ENCODE data around the gene DEDD2.

The DEDD2 gene

GRCh38 chr19:42166316-42166715, 51.2 kb downstream of the DEDD2 start:
- H3K4me1 ChIP-seq (ENCODE audit: control insufficient read depth, insufficient read depth, low read length), result no peaks in the 10 kb centered on the region
- no peaks in the 10 kb centered on the region for H3K9me3 ChIP-seq (ENCODE audit: control insufficient read depth in 2 of 2, low read length in 2 of 2)
- no peak overlapping the region for H3K4me3 ChIP-seq (ENCODE audit: low read length in 2 of 2)
- peaks cover 15 to 19% of the 10 kb centered on the region in 2 donors for H3K27me3 ChIP-seq (ENCODE audit: control insufficient read depth in 1 of 2, insufficient read depth in 2 of 2, low read length in 2 of 2)
- H3K27ac ChIP-seq (ENCODE audit: low read length), result no peak overlapping the region
- H3K36me3 ChIP-seq (ENCODE audit: control insufficient read depth in 2 of 2, insufficient read depth in 2 of 2, low read length in 2 of 2), result no peaks in the 10 kb centered on the region
- no peak overlapping the region for H3K9ac ChIP-seq (ENCODE audit: low read length in 2 of 2)

- Histone ChIP-seq H3K4me3 (ENCODE audit: low read length in 2 of 2) (no peak overlapping the region), H3K36me3 (ENCODE audit: control insufficient read depth in 2 of 2, insufficient read depth in 2 of 2, low read length in 2 of 2) (no peaks in the 10 kb centered on the region), H3K9me3 (ENCODE audit: control insufficient read depth in 2 of 2, low read length in 2 of 2) (no peaks in the 10 kb centered on the region), H3K27ac (ENCODE audit: low read length) (no peak overlapping the region), H3K27me3 (ENCODE audit: control insufficient read depth in 1 of 2, insufficient read depth in 2 of 2, low read length in 2 of 2) (peaks cover 5 to 20% of the 10 kb centered on the region in 2 donors), H3K4me1 (ENCODE audit: control insufficient read depth, insufficient read depth, low read length) (no peaks in the 10 kb centered on the region), H3K9ac (ENCODE audit: low read length in 2 of 2) (no peak overlapping the region)
These were observed 52.3 kb downstream of the DEDD2 start for GRCh38 chr19:42165146-42165545.

GRCh38 chr19:42161616-42162263, 55.7 kb downstream of the DEDD2 start:
- no peak overlapping the region for H3K9ac ChIP-seq (ENCODE audit: low read length in 2 of 2)
- H3K4me3 ChIP-seq (ENCODE audit: low read length in 2 of 2), result no peak overlapping the region
- H3K27me3 ChIP-seq (ENCODE audit: control insufficient read depth in 1 of 2, insufficient read depth in 2 of 2, low read length in 2 of 2), result peaks cover 5 to 14% of the 10 kb centered on the region in 2 donors

GRCh38 chr19:42159942-42160341, 57.5 kb downstream of the DEDD2 start:
- H3K9me3 ChIP-seq (ENCODE audit: control insufficient read depth in 2 of 2, low read length in 2 of 2), result no peaks in the 10 kb centered on the region
- H3K4me3 ChIP-seq (ENCODE audit: low read length in 2 of 2), result no peak overlapping the region
- no peaks in the 10 kb centered on the region for H3K36me3 ChIP-seq (ENCODE audit: control insufficient read depth in 2 of 2, insufficient read depth in 2 of 2, low read length in 2 of 2)
- no peak overlapping the region for H3K27ac ChIP-seq (ENCODE audit: low read length)
- no peak overlapping the region for H3K9ac ChIP-seq (ENCODE audit: low read length in 2 of 2)
- peaks cover 5 to 16% of the 10 kb centered on the region in 2 donors for H3K27me3 ChIP-seq (ENCODE audit: control insufficient read depth in 1 of 2, insufficient read depth in 2 of 2, low read length in 2 of 2)
- H3K4me1 ChIP-seq (ENCODE audit: control insufficient read depth, insufficient read depth, low read length), result no peaks in the 10 kb centered on the region

More at GRCh38 chr19:42161616-42162263, 55.7 kb downstream of the DEDD2 start:
- Histone ChIP-seq H3K27ac (ENCODE audit: low read length) (no peak overlapping the region), H3K4me1 (ENCODE audit: control insufficient read depth, insufficient read depth, low read length) (no peaks in the 10 kb centered on the region), H3K9me3 (ENCODE audit: control insufficient read depth in 2 of 2, low read length in 2 of 2) (no peaks in the 10 kb centered on the region), H3K36me3 (ENCODE audit: control insufficient read depth in 2 of 2, insufficient read depth in 2 of 2, low read length in 2 of 2) (no peaks in the 10 kb centered on the region)

DNA sequence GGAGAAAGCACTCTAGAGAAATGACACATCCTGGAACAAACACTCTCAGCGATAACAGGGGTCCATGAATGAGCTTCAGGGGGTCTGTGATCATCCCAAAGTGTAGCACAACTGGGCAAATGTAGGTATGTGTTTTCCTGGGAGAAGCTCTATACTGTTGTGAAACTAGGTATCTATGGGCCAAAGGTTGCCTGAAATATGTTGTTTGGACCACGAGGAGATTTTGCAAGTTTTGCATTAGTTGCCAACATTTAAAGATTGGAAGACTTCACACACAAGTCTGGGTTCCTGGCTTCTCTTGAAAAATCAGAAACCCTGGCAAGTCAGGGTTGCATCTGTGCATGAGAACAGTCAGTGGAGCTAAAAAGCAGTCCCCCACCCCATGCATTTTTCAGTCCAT, 58.6 kb downstream of the DEDD2 start:
- peaks cover 5 to 23% of the 10 kb centered on the region in 2 donors for H3K27me3 ChIP-seq (ENCODE audit: control insufficient read depth in 1 of 2, insufficient read depth in 2 of 2, low read length in 2 of 2)

GRCh38 chr19:42156571-42156970, 60.9 kb downstream of the DEDD2 start:
- Histone ChIP-seq H3K9ac (ENCODE audit: low read length in 2 of 2) (no peak overlapping the region), H3K4me3 (ENCODE audit: low read length in 2 of 2) (no peak overlapping the region), H3K4me1 (ENCODE audit: control insufficient read depth, insufficient read depth, low read length) (no peaks in the 10 kb centered on the region), H3K36me3 (ENCODE audit: control insufficient read depth in 2 of 2, insufficient read depth in 2 of 2, low read length in 2 of 2) (no peaks in the 10 kb centered on the region), H3K27me3 (ENCODE audit: control insufficient read depth in 1 of 2, insufficient read depth in 2 of 2, low read length in 2 of 2) (peaks cover 8 to 31% of the 10 kb centered on the region in 2 donors), H3K27ac (ENCODE audit: low read length) (no peak overlapping the region), H3K9me3 (ENCODE audit: control insufficient read depth in 2 of 2, low read length in 2 of 2) (no peaks in the 10 kb centered on the region)

More for the DNA sequence above, 58.6 kb downstream of the DEDD2 start:
- Histone ChIP-seq H3K9me3 (ENCODE audit: control insufficient read depth in 2 of 2, low read length in 2 of 2) (no peaks in the 10 kb centered on the region), H3K9ac (ENCODE audit: low read length in 2 of 2) (no peak overlapping the region), H3K4me1 (ENCODE audit: control insufficient read depth, insufficient read depth, low read length) (no peaks in the 10 kb centered on the region), H3K27ac (ENCODE audit: low read length) (no peak overlapping the region), H3K36me3 (ENCODE audit: control insufficient read depth in 2 of 2, insufficient read depth in 2 of 2, low read length in 2 of 2) (no peaks in the 10 kb centered on the region), H3K4me3 (ENCODE audit: low read length in 2 of 2) (no peak overlapping the region)

DNA sequence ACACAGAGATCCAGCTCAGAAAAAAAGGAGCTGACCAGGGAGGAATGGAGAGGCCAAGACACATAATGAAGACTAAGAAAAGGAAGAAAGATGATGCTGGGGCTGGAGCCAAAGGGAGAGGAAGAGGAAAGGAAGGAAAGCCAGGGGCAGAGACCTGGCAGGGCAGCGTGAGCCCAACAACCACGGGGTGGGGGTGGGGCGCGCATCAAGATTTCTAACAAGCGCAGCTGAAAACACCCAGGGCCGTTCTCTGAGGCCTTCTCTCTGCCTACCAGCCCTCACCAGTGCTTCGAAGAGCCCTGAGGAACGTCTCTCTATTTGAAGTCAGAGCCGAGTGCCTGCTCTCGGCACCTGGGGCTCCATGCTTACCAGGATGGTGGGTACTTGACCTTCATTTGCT, 61.7 kb downstream of the DEDD2 start:
- no peak overlapping the region for H3K27ac ChIP-seq (ENCODE audit: low read length)
- no peaks in the 10 kb centered on the region for H3K4me1 ChIP-seq (ENCODE audit: control insufficient read depth, insufficient read depth, low read length)
- H3K27me3 ChIP-seq (ENCODE audit: control insufficient read depth in 1 of 2, insufficient read depth in 2 of 2, low read length in 2 of 2), result peaks cover 15 to 32% of the 10 kb centered on the region in 2 donors

DNA sequence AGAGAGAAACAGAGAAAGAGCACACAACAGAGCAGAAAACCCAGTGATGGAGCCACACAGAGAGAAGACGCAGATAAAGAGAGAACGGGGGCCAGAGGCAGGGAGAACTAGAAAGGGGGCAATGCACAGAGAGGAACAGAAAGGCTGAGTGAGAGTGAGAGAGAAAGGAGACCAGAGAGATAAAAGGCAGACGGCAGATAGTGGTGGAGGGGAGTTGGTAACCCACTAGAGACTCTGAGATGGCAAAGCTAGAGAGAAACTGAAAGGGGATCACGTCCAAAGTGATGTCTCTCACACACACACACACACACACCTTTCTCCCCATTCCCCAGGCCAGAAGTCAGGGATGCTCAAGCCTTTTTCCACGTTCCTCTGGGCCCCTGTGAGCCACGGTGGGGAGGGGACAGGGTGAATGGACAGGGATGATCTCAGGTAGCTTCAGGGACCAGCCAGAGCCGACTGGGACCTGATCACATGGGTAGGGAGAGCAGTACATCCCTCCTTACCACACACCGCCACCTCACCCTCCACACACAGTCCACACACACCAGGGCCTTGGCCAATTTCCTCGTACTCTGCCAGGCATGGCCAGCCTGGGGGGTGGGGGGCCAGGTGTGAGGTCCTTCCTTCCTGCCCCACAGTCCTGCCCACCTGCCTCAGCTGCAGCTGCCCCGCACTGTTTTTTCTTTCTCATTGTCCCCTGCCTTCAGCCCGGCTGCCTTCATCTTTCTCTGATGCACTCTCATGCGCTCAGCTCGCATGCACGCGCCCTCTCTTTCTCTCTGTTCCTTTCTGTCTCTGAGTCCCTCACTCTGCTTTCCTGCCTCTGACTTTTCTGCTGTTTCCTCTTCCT, 62.8 kb downstream of the DEDD2 start:
- no peak overlapping the region for H3K9ac ChIP-seq (ENCODE audit: low read length in 2 of 2)
- H3K9me3 ChIP-seq (ENCODE audit: control insufficient read depth in 2 of 2, low read length in 2 of 2), result no peaks in the 10 kb centered on the region
- H3K27ac ChIP-seq (ENCODE audit: low read length), result no peak overlapping the region
- peaks cover 20 to 32% of the 10 kb centered on the region in 2 donors for H3K27me3 ChIP-seq (ENCODE audit: control insufficient read depth in 1 of 2, insufficient read depth in 2 of 2, low read length in 2 of 2)
- no peaks in the 10 kb centered on the region for H3K4me1 ChIP-seq (ENCODE audit: control insufficient read depth, insufficient read depth, low read length)
- no peaks in the 10 kb centered on the region for H3K36me3 ChIP-seq (ENCODE audit: control insufficient read depth in 2 of 2, insufficient read depth in 2 of 2, low read length in 2 of 2)
- H3K4me3 ChIP-seq (ENCODE audit: low read length in 2 of 2), result no peak overlapping the region

More for the DNA sequence above, 61.7 kb downstream of the DEDD2 start:
- no peaks in the 10 kb centered on the region for H3K36me3 ChIP-seq (ENCODE audit: control insufficient read depth in 2 of 2, insufficient read depth in 2 of 2, low read length in 2 of 2)
- H3K4me3 ChIP-seq (ENCODE audit: low read length in 2 of 2), result no peak overlapping the region
- no peaks in the 10 kb centered on the region for H3K9me3 ChIP-seq (ENCODE audit: control insufficient read depth in 2 of 2, low read length in 2 of 2)
- H3K9ac ChIP-seq (ENCODE audit: low read length in 2 of 2), result no peak overlapping the region

GRCh38 chr19:42153672-42154433, 63.6 kb downstream of the DEDD2 start:
- no peak overlapping the region for H3K9ac ChIP-seq (ENCODE audit: low read length in 2 of 2)
- H3K4me1 ChIP-seq (ENCODE audit: control insufficient read depth, insufficient read depth, low read length), result no peaks in the 10 kb centered on the region
- H3K27me3 ChIP-seq (ENCODE audit: control insufficient read depth in 1 of 2, insufficient read depth in 2 of 2, low read length in 2 of 2), result peaks cover 22 to 35% of the 10 kb centered on the region in 2 donors

GRCh38 chr19:42152910-42153671, 64.4 kb downstream of the DEDD2 start:
- no peak overlapping the region for H3K4me3 ChIP-seq (ENCODE audit: low read length in 2 of 2)
- H3K36me3 ChIP-seq (ENCODE audit: control insufficient read depth in 2 of 2, insufficient read depth in 2 of 2, low read length in 2 of 2), result no peaks in the 10 kb centered on the region
- H3K4me1 ChIP-seq (ENCODE audit: control insufficient read depth, insufficient read depth, low read length), result no peaks in the 10 kb centered on the region
- H3K27me3 ChIP-seq (ENCODE audit: control insufficient read depth in 1 of 2, insufficient read depth in 2 of 2, low read length in 2 of 2), result peaks cover 22 to 35% of the 10 kb centered on the region in 2 donors
- no peaks in the 10 kb centered on the region for H3K9me3 ChIP-seq (ENCODE audit: control insufficient read depth in 2 of 2, low read length in 2 of 2)
- H3K27ac ChIP-seq (ENCODE audit: low read length), result no peak overlapping the region
- no peak overlapping the region for H3K9ac ChIP-seq (ENCODE audit: low read length in 2 of 2)

More at GRCh38 chr19:42153672-42154433, 63.6 kb downstream of the DEDD2 start:
- no peak overlapping the region for H3K4me3 ChIP-seq (ENCODE audit: low read length in 2 of 2)
- H3K36me3 ChIP-seq (ENCODE audit: control insufficient read depth in 2 of 2, insufficient read depth in 2 of 2, low read length in 2 of 2), result no peaks in the 10 kb centered on the region
- no peak overlapping the region for H3K27ac ChIP-seq (ENCODE audit: low read length)
- no peaks in the 10 kb centered on the region for H3K9me3 ChIP-seq (ENCODE audit: control insufficient read depth in 2 of 2, low read length in 2 of 2)

All from stomach smooth muscle (tissue), 2 donors.